ENCODE data around the gene TGFBR3. TPM values are rescaled to one million over a fixed set of nuclear protein-coding genes. Genes with fewer than 3 reads are reported as not detected.
A peak's percentile ranks its signal among the peaks of the same experiment; 100 is the strongest.

The TGFBR3 gene
- total and polyA plus RNA-seq, 9 of the 15 experiments (the other 6 are each of a cell fraction or from before 2014, with no cell fraction given), result 3.6 to 32.4 (median 15.6) TPM

DNA sequence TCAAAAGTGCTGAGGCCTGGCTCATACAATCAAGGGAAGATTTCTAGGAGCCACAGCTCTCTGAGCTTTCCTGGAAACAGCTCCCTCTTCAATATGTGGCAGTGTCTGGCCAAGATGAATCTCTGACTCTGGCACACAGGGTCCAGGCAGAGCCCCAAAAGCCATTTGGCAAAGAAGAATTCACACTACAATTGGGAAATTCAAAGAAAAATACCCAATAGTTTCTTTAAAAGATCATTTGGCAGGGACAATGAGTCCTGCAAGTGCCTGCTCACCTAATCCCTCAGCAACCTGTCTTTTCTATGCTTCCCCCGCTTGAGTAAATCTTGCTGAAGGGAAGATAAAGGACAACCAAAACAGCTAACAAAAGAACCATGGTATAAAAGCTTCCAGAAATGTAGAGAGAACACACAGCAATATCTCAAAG lies 124.6 kb downstream of the TGFBR3 start (continued):
- TF ChIP-seq RCOR1 (IDR thresholded peaks at IDR 0.05; ENCODE audit: borderline replicate concordance in 1 of 2, low read depth in 2 of 2, low read length in 2 of 2), result peak in 1 of 2 experiments; percentile 35; a peak in 1 of 4 replicates
- TF ChIP-seq EP300 (IDR thresholded peaks at IDR 0.05; ENCODE audit: low read length), result peak; percentile 32; the same call in 1 of the 2 replicates
- no peak for TF ChIP-seq PCBP1 (IDR thresholded peaks at IDR 0.05; ENCODE audit: low read depth, low read length, poor library complexity, severe bottlenecking)
- no peak for TF ChIP-seq SIN3A (IDR thresholded peaks at IDR 0.05; ENCODE audit: borderline replicate concordance in 2 of 2, control insufficient read depth in 1 of 2, low read depth in 2 of 2, low read length in 2 of 2)
- no peak for TF ChIP-seq LCOR (CRISPR knock-in tag; IDR thresholded peaks at IDR 0.05)
- TF ChIP-seq, protein P1, sequence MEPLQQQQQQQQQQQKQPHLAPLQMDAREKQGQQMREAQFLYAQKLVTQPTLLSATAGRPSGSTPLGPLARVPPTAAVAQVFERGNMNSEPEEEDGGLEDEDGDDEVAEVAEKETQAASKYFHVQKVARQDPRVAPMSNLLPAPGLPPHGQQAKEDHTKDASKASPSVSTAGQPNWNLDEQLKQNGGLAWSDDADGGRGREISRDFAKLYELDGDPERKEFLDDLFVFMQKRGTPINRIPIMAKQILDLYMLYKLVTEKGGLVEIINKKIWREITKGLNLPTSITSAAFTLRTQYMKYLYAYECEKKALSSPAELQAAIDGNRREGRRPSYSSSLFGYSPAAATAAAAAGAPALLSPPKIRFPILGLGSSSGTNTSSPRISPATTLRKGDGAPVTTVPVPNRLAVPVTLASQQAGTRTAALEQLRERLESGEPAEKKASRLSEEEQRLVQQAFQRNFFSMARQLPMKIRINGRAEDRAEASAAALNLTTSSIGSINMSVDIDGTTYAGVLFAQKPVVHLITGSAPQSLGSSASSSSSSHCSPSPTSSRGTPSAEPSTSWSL (CRISPR knock-in tag; IDR thresholded peaks at IDR 0.05; ENCODE audit: borderline replicate concordance), result no peak
- no peak for TF ChIP-seq MIER1 (IDR thresholded peaks at IDR 0.05; ENCODE audit: low read depth)
- TF ChIP-seq, protein P2, sequence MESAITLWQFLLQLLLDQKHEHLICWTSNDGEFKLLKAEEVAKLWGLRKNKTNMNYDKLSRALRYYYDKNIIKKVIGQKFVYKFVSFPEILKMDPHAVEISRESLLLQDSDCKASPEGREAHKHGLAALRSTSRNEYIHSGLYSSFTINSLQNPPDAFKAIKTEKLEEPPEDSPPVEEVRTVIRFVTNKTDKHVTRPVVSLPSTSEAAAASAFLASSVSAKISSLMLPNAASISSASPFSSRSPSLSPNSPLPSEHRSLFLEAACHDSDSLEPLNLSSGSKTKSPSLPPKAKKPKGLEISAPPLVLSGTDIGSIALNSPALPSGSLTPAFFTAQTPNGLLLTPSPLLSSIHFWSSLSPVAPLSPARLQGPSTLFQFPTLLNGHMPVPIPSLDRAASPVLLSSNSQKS (CRISPR knock-in tag; IDR thresholded peaks at IDR 0.05), result no peak
- TF ChIP-seq TAL1 (IDR thresholded peaks at IDR 0.05), result peak; percentile 7; the same call in 1 of the 2 replicates
- TF ChIP-seq, protein P3, sequence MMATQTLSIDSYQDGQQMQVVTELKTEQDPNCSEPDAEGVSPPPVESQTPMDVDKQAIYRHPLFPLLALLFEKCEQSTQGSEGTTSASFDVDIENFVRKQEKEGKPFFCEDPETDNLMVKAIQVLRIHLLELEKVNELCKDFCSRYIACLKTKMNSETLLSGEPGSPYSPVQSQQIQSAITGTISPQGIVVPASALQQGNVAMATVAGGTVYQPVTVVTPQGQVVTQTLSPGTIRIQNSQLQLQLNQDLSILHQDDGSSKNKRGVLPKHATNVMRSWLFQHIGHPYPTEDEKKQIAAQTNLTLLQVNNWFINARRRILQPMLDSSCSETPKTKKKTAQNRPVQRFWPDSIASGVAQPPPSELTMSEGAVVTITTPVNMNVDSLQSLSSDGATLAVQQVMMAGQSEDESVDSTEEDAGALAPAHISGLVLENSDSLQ (IDR thresholded peaks at IDR 0.05), result peak; percentile 9; the same call in 1 of the 2 replicates
- TF ChIP-seq ZBTB1 (CRISPR knock-in tag; IDR thresholded peaks at IDR 0.05; ENCODE audit: borderline replicate concordance, low read depth), result no peak
